ENCODE measurements around the gene CEACAM4.

The CEACAM4 gene

GRCh38 chr19:41577833-41578232 lies 49.0 kb downstream of the CEACAM4 start:
- Histone ChIP-seq H3K4me3 (no peak overlapping the region), H3K27ac (no peak overlapping the region)
- DNase-seq (ENCODE audit: low spot score): no peak
- no peak for TF ChIP-seq CTCF (IDR thresholded peaks at IDR 0.05)

- Histone ChIP-seq H3K4me3 (no peak overlapping the region), H3K27ac (no peak overlapping the region)
- TF ChIP-seq CTCF (IDR thresholded peaks at IDR 0.05): no peak
- DNase-seq (ENCODE audit: low spot score): no peak
Observed at GRCh38 chr19:41577144-41577830, 49.6 kb downstream of the CEACAM4 start.

- no peak for DNase-seq (ENCODE audit: low spot score)
- Histone ChIP-seq H3K4me3 (peak within 1 kb of the TSS; percentile 47), H3K27ac (peak within 1 kb of the TSS in 1 of 2 donors; percentile 65)
- no peak for TF ChIP-seq CTCF (IDR thresholded peaks at IDR 0.05)
Observed at GRCh38 chr19:41575998-41576397, 50.9 kb downstream of the CEACAM4 start, which contains the start of gene CEACAM21. CEACAM21 (plus strand) TSS chr19:41576166; CDS start chr19:41576275, 109 bp downstream.

GRCh38 chr19:41570639-41571112 lies 56.2 kb downstream of the CEACAM4 start:
- DNase-seq (ENCODE audit: low spot score): no peak
- peak; percentile 46 for TF ChIP-seq CTCF (IDR thresholded peaks at IDR 0.05)
- no peak overlapping the region for H3K27ac ChIP-seq
- H3K4me3 ChIP-seq: no peak overlapping the region

- Histone ChIP-seq H3K27ac (no peak overlapping the region), H3K4me3 (no peak overlapping the region)
- no peak for DNase-seq (ENCODE audit: low spot score)
- TF ChIP-seq CTCF (IDR thresholded peaks at IDR 0.05): no peak
Observed at GRCh38 chr19:41570179-41570578, 56.7 kb downstream of the CEACAM4 start.

- no peak for DNase-seq (ENCODE audit: low spot score)
- Histone ChIP-seq H3K4me3 (no peak overlapping the region), H3K27ac (no peak overlapping the region)
- TF ChIP-seq CTCF (IDR thresholded peaks at IDR 0.05): no peak
Observed at GRCh38 chr19:41569481-41570150, 57.3 kb downstream of the CEACAM4 start.

All from coronary artery (tissue), 2 donors.